DOHH2 (cell line): ENCODE results near the gene CD300H.

Source experiments
- EZH2phosphoT487 ChIP-seq: fragments of 200-600 bp; sonication (generic); IDR thresholded peaks from 2 replicates; pipeline ENCODE4 v1.6.1; 2017; ENCODE audit warnings: borderline replicate concordance, mild to moderate bottlenecking, antibody characterized with exemption, low read length, moderate library complexity, mixed read lengths
- TF ChIP-seq, protein P1 (sequence below): fragments of 200-600 bp; sonication (generic); IDR thresholded peaks from one replicate; pipeline ENCODE4 v1.5.1; 2014; ENCODE audit warnings: antibody characterized with exemption, mild to moderate bottlenecking, low read depth, low read length; ENCODE audit not compliant: poor library complexity, severe bottlenecking

DNA sequence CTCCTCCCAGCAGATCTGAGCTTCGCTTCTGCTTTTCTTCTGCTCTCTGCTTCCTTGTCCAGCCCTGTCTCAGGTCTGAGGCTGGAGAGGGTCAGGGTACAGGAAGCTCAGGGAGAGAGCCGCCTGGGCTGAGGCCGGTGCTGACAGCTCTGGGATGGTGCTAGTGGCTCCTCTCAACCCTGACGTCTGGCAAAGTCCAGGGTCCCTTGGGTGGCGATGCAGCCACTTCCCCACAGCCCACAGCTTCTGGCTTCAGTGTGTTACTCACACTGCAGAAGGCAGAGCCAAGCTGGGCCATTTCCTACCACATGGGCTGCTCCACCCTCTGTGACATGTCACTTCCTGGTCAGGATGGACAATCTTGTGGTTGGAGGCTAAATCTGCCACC lies 21.5 kb downstream of the CD300H start, which contains the start of gene CD300C:
- TF ChIP-seq, protein P1, sequence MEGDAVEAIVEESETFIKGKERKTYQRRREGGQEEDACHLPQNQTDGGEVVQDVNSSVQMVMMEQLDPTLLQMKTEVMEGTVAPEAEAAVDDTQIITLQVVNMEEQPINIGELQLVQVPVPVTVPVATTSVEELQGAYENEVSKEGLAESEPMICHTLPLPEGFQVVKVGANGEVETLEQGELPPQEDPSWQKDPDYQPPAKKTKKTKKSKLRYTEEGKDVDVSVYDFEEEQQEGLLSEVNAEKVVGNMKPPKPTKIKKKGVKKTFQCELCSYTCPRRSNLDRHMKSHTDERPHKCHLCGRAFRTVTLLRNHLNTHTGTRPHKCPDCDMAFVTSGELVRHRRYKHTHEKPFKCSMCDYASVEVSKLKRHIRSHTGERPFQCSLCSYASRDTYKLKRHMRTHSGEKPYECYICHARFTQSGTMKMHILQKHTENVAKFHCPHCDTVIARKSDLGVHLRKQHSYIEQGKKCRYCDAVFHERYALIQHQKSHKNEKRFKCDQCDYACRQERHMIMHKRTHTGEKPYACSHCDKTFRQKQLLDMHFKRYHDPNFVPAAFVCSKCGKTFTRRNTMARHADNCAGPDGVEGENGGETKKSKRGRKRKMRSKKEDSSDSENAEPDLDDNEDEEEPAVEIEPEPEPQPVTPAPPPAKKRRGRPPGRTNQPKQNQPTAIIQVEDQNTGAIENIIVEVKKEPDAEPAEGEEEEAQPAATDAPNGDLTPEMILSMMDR: no peak
- TF ChIP-seq EZH2phosphoT487: no peak
